Mononuclear cell (primary cell): ENCODE measurements around the gene FAR2. TPM values are rescaled to one million over a fixed set of nuclear protein-coding genes. Genes with fewer than 3 reads are reported as not detected.
"Not testable (repeated sequence)": the region's sequence is repeated elsewhere in the genome, so short reads cannot be mapped to it uniquely, and the experiment has no call there.

Experiments
- H3K27me3 ChIP-seq: 2 replicates; pipeline ENCODE4 v1.6.0; 2011; ENCODE audit warnings: low read length, control low read depth; ENCODE audit not compliant: insufficient read depth
- H3K4me1 ChIP-seq: 2 replicates; pipeline ENCODE4 v1.5.1; 2011; ENCODE audit warnings: mild to moderate bottlenecking, low read length, control low read depth; ENCODE audit not compliant: insufficient read depth
- H3K4me3 ChIP-seq: 2 replicates; pipeline ENCODE4 v1.5.1; 2011; ENCODE audit warnings: mild to moderate bottlenecking, low read length, moderate library complexity
- H3K9me3 ChIP-seq: 2 replicates; pipeline ENCODE4 v1.5.1; 2011; ENCODE audit warnings: low read depth, mild to moderate bottlenecking, control low read depth, low read length
- total RNA-seq: library from RNA; depleted of rRNA; stranded (reverse); fragments of >200 nt; gene quantifications from one replicate; pipeline ENCODE4 v1.2.3, GENCODE V29; 2012

The FAR2 gene
- total RNA-seq, 1 donor, result 7.0 TPM

- Histone ChIP-seq H3K4me1 (peaks cover 13% of the 10 kb centered on the region), H3K9me3 (no peaks in the 10 kb centered on the region), H3K4me3 (no peak overlapping the region), H3K27me3 (no peaks in the 10 kb centered on the region)
These were observed 106.0 kb downstream of the FAR2 start for GRCh38 chr12:29255042-29255441.

DNA sequence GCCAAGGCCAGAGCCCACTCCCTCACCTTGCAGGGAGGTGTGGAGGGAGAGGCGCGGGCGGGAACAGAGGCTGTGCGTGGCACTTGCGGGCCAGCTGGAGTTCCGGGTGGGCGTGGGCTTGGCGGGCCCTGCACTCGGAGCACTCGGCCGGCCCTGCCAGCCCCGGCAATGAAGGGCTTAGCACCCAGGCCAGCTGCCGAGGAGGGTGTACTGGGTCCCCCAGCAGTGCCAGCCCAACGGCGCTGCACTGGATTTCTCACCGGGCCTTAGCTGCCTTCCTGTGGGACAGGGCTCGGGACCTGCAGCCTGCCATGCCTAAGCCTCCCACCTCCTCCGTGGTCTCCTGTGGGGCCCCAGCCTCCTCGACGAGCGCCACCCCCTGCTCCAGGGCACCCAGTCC, 107.5 kb downstream of the FAR2 start:
- no peak overlapping the region for H3K4me3 ChIP-seq
- no peaks in the 10 kb centered on the region for H3K27me3 ChIP-seq
- peaks cover 13% of the 10 kb centered on the region for H3K4me1 ChIP-seq
- peaks cover 11% of the 10 kb centered on the region for H3K9me3 ChIP-seq

- not testable (repeated sequence) for H3K4me3 ChIP-seq, H3K27me3 ChIP-seq
- Histone ChIP-seq H3K9me3 (peaks cover 15% of the 10 kb centered on the region), H3K4me1 (peaks cover 13% of the 10 kb centered on the region)
These were observed 108.6 kb downstream of the FAR2 start for GRCh38 chr12:29257687-29258086.

DNA sequence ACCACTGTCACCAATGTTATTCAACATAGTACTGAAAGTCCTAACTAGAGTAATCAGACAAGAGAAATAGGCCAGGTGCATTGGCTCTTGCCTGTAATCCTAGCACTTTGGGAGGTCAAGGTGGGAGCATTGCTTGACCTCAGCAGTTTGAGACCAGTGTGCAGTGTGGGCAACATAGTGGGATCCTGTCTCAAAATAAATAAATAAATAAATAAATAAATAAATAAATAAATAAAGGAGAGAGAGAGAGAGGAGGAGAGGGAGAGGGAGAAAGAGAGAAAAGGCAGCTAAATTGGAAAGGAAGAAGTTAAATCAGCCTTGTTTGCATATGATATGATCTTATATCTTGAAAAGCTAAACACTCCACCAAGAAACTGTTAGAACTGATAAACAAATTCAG, 115.3 kb downstream of the FAR2 start:
- no peak overlapping the region for H3K4me3 ChIP-seq
- no peaks in the 10 kb centered on the region for H3K4me1 ChIP-seq
- H3K27me3 ChIP-seq, result no peaks in the 10 kb centered on the region
- H3K9me3 ChIP-seq, result peaks cover 24% of the 10 kb centered on the region

- Histone ChIP-seq H3K4me1 (no peaks in the 10 kb centered on the region), H3K4me3 (no peak overlapping the region), H3K9me3 (no peaks in the 10 kb centered on the region), H3K27me3 (no peaks in the 10 kb centered on the region)
These were observed 120.8 kb downstream of the FAR2 start for GRCh38 chr12:29269706-29270408.

DNA sequence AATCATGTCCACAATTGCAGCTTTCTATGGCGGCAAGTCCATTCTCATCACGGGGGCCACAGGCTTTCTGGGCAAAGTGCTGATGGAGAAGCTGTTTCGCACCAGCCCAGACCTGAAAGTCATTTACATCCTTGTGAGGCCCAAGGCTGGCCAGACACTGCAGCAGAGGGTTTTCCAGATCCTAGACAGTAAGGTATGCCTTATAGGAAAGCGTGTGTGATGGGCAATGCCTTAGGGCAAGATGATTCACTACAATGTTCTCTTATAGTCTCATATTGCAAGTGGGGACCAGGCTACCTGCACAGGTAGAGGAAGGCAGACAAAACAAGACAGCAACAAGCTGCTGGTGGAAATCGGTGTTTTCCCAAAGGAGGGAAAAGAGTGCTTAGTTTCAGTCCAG, 121.4 kb downstream of the FAR2 start:
- H3K4me3 ChIP-seq, result no peak overlapping the region
- H3K4me1 ChIP-seq, result no peaks in the 10 kb centered on the region
- H3K9me3 ChIP-seq, result no peaks in the 10 kb centered on the region
- no peaks in the 10 kb centered on the region for H3K27me3 ChIP-seq

- Histone ChIP-seq H3K4me1 (no peaks in the 10 kb centered on the region), H3K4me3 (no peak overlapping the region), H3K9me3 (no peaks in the 10 kb centered on the region), H3K27me3 (no peaks in the 10 kb centered on the region)
These were observed 124.2 kb downstream of the FAR2 start for GRCh38 chr12:29273178-29273843.

- H3K9me3 ChIP-seq, result no peaks in the 10 kb centered on the region
- no peaks in the 10 kb centered on the region for H3K4me1 ChIP-seq
- no peaks in the 10 kb centered on the region for H3K27me3 ChIP-seq
- H3K4me3 ChIP-seq, result no peak overlapping the region
These were observed 126.8 kb downstream of the FAR2 start for GRCh38 chr12:29275834-29276233.

DNA sequence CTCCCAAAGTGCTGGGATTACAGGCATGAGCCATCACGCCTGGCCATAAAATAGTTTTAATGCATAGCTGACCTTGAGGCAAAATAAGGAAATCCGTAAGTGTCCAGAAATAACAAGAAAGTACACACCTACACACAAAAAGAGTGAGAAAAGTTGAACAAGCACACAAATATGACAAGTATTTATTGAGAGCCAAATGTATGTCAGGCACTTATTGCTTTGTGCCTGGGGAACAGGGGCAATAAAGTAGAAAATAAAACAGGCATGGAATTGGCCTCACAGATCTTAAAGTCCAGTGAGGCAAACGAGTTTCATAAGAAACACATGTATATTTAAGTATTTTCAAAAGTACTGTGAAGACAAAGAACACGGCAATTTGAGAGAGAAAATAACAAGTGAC, 128.2 kb downstream of the FAR2 start:
- no peaks in the 10 kb centered on the region for H3K9me3 ChIP-seq
- no peaks in the 10 kb centered on the region for H3K4me1 ChIP-seq
- H3K27me3 ChIP-seq, result no peaks in the 10 kb centered on the region
- H3K4me3 ChIP-seq, result no peak overlapping the region

DNA sequence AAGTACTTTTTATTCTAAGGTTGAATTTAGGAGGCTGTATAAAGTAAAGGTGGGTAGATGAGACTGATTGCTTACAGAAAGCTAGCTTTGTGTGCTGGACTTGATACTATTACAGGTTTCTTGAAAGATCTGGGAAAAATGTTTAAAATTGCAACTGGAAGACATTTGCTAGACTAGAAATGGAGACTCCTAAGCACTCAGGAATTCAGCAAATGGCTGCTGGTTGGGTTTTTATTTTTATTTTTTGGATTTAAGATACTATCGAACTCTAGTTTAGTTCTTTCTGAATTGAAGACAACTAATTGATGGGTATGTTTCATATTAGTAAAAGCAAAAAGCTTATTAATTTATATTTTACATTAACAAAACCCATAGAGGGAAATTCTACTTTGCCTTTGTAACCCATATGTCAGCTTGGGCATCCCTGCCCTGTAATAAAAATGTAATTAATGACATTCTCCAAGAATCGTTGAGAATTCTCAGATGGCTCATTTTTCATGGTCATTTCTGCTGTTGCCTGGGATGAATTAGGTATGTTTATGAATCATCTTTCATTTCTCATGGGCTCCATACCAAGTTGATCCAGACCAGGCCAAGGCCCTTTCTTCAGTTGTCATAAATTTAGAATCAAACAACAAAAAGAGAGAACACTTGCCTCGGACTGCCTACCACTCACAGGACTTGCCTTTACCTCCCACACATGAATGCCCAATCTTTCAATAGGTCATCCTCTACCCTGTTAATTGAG, 129.8 kb downstream of the FAR2 start:
- Histone ChIP-seq H3K27me3 (no peaks in the 10 kb centered on the region), H3K4me3 (no peak overlapping the region), H3K4me1 (no peaks in the 10 kb centered on the region), H3K9me3 (no peaks in the 10 kb centered on the region)

DNA sequence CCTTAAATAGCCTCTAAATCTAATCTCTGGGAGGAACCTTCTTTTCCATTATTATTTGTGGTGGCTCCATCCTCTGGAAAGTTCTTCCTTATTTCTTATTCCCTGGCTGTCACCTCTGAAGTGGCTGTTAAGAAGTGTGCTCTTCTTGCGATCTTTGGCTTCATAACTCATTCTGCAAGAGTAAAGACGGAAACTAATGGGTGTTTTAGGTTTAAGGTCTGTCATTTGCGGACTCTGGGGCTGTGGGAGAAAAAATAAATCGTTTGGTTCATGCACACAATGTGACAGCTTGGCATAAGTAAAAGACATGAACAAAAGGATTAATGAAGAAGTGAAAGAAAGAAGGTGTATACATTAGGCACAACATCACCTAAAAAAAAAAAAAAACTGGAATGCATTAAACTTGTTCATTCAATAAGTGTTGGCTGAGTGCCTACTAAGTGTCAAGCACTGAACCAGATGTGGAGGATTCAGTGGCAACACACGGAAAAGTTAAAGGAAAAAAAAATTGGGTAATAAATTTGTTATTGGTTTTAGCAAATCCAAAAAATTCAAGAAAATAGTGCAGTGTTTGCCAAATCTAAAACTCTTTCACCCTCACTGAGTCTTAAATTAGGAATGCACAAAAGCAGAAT, 132.4 kb downstream of the FAR2 start:
- Histone ChIP-seq H3K4me3 (no peak overlapping the region), H3K27me3 (no peaks in the 10 kb centered on the region), H3K9me3 (no peaks in the 10 kb centered on the region), H3K4me1 (no peaks in the 10 kb centered on the region)

DNA sequence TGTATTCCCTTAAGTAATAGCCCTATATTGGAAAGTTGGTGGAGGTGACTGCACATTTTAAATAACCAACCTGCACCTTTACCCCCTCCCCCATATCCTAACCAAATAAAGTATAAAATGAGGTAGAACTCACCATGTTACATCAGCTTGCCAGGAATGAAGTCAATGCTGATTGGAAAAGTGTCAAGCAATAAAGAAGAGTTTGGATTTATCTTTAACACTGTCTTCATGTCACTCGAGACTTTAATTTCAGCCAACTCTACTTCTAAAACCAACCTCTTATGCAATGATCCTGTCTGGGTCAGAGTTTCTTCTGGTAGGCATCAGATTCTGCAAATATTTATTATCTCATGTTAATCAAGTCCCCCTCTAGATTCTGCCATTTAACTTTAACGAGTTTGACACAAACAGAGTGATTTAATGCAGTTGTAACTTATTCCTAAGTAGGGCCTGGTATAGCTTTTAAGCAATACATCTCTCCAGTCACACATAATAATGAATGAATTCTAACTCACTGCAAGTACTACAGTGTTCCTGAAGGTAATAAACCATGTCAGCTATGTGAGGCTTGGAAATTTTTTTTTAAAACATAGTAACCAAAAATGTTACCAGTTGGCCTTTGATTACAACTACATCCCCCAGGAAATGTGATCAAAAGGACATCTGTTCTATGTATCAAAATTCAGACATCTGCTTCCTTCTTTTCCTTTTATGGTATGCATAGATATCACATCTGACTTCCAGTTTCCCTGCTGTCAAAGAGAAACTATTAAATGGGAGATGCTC, 133.1 kb downstream of the FAR2 start:
- Histone ChIP-seq H3K9me3 (no peaks in the 10 kb centered on the region), H3K4me3 (no peak overlapping the region), H3K27me3 (no peaks in the 10 kb centered on the region), H3K4me1 (no peaks in the 10 kb centered on the region)

DNA sequence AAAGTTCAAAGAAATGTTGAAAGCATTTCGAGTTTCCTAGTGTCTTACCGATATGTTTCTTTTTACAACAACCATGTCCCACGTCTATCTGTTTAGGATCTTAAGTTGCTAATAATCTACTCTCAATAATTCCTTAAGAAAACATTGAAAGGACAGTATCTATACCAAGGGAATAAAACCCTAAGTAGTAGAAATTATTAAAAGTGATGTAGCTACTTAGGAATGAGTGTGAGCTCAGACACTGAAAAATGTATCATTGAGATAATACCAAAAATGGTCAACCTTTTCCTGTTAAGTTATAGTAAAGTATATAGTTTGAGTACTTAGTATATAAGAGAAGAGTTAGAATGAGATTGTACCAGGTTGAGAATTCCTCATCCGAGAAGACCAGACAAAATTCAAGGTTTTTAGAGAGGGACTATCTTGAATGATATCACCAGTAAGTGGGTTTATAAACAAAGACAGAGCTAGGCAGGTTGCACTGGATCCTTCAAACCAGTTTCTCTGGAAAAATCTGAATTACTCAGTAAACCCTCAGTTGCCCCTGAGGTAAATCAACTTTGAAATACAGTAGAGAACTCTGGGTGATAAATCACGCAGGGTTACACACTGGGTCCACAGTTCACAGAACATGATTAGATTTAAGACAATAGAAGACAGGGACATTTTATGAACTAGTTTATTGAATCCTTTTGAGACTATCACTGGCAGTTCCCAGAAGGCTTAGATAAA, 135.1 kb downstream of the FAR2 start:
- Histone ChIP-seq H3K4me3 (no peak overlapping the region), H3K27me3 (no peaks in the 10 kb centered on the region), H3K4me1 (no peaks in the 10 kb centered on the region), H3K9me3 (no peaks in the 10 kb centered on the region)
